SHP77 treated with DMSO at 0.1 percent for 48 hours (cell line): ENCODE measurements around the gene CDV3.

Experiments used
- DNase-seq: peaks from one replicate; lab custom pipeline; 2025; lab: John Stamatoyannopoulos, UW

The CDV3 gene

GRCh38 chr3:133568294-133569014, 5.0 kb upstream of the CDV3 start:
- DNase-seq = no peak

GRCh38 chr3:133570139-133570936, 3.1 kb upstream of the CDV3 start:
- DNase-seq = no peak

- no peak for DNase-seq
These were observed 2.6 kb upstream of the CDV3 start for GRCh38 chr3:133570937-133571320.

- DNase-seq = no peak
These were observed 1.1 kb upstream of the CDV3 start for GRCh38 chr3:133572158-133573053.

- DNase-seq = no peak
These were observed 345 bp upstream of the CDV3 start for GRCh38 chr3:133573054-133573628.

- DNase-seq = no peak
These were observed 885 bp downstream of the CDV3 start for GRCh38 chr3:133574260-133574881.

GRCh38 chr3:133575086-133575485, 1.6 kb downstream of the CDV3 start:
- DNase-seq = no peak

- no peak for DNase-seq
These were observed 2.7 kb downstream of the CDV3 start for GRCh38 chr3:133576169-133576568.

- no peak for DNase-seq
These were observed 5.2 kb downstream of the CDV3 start for GRCh38 chr3:133578548-133579191.

GRCh38 chr3:133583396-133583795, 9.9 kb downstream of the CDV3 start:
- DNase-seq = no peak

GRCh38 chr3:133588035-133588434, 14.5 kb downstream of the CDV3 start:
- DNase-seq = no peak

GRCh38 chr3:133588784-133589465, 15.4 kb downstream of the CDV3 start:
- DNase-seq = no peak

- DNase-seq = no peak
These were observed 16.0 kb downstream of the CDV3 start for GRCh38 chr3:133589503-133589902.

GRCh38 chr3:133591271-133591742, 17.8 kb downstream of the CDV3 start:
- no peak for DNase-seq

GRCh38 chr3:133592843-133593242, 19.4 kb downstream of the CDV3 start:
- DNase-seq = no peak

GRCh38 chr3:133593243-133593642, 19.8 kb downstream of the CDV3 start:
- no peak for DNase-seq

GRCh38 chr3:133595341-133595740, 21.9 kb downstream of the CDV3 start:
- DNase-seq = no peak

GRCh38 chr3:133598405-133598804, 24.9 kb downstream of the CDV3 start:
- DNase-seq = no peak

GRCh38 chr3:133599280-133599679, 25.8 kb downstream of the CDV3 start:
- DNase-seq = no peak

GRCh38 chr3:133600572-133601081, 27.1 kb downstream of the CDV3 start:
- DNase-seq = no peak
